Thyroid gland (tissue), 4 donors: Measurements from ENCODE around the gene NAT10. TPM values are rescaled to one million over a fixed set of nuclear protein-coding genes. Genes with fewer than 3 reads are reported as not detected.

Experiments
- DNase-seq, 2 donors: peaks; one replicate each; pipeline ENCODE4 v3.0.0-alpha.2; 2019
- H3K27ac ChIP-seq, 3 donors: fragments of 200-600 bp; sonication (generic); 1 replicate in 2 of 3; 2 replicates in 1 of 3; pipeline ENCODE4 v1.5.1; 2016 to 2019; ENCODE audit warnings: mild to moderate bottlenecking in 1 of 3, moderate library complexity in 1 of 3
- H3K27me3 ChIP-seq: fragments of 200-600 bp; sonication (generic); one replicate; pipeline ENCODE4 v1.5.1; 2019
- H3K36me3 ChIP-seq, 2 donors: fragments of 200-600 bp; sonication (generic); one replicate each; pipeline ENCODE4 v1.5.1; 2016 to 2019
- H3K4me1 ChIP-seq, 2 donors: fragments of 200-600 bp; sonication (generic); one replicate each; pipeline ENCODE4 v1.5.1; 2017 to 2019
- H3K4me3 ChIP-seq, 3 donors: fragments of 200-600 bp; sonication (generic); replicated peaks in 1 of 3; 1 replicate in 2 of 3; 2 replicates in 1 of 3; pipeline ENCODE4 v1.5.1; 2016; ENCODE audit warnings: mild to moderate bottlenecking in 1 of 3
- H3K9me3 ChIP-seq: fragments of 200-600 bp; sonication (generic); one replicate; pipeline ENCODE4 v1.5.1; 2017
- CTCF ChIP-seq, 6 experiments: fragments of 200-600 bp in 3 of 6; fragments of 450-650 bp in 3 of 6; sonication (generic) in 3 of 6; IDR thresholded peaks; one replicate each; pipeline ENCODE4 v1.5.1; 2016 to 2019; ENCODE audit warnings: antibody characterized with exemption in 6 of 6, mild to moderate bottlenecking in 2 of 6, inconsistent platforms in 1 of 6, moderate library complexity in 1 of 6
- POLR2A ChIP-seq, 2 donors: fragments of 450-650 bp; IDR thresholded peaks; one replicate each; pipeline ENCODE4 v1.6.1; 2017; ENCODE audit warnings: antibody characterized with exemption in 2 of 2, mild to moderate bottlenecking in 2 of 2, moderate library complexity in 1 of 2
- WGBS, 2 donors: methylation state at CpG; one replicate each; pipeline ENCODE4 v1.1.5; 2017; 5-methylcytosine and 5-hydroxymethylcytosine counted together
- intact Hi-C: fragments of 100-400 bp; cut with DNase I; formaldehyde crosslinking; loops from one replicate; pipeline ENCODE4 v1.15.1; 2023
- total RNA-seq, 4 donors: library from RNA; depleted of rRNA; stranded (reverse); fragments of >200 nt; gene quantifications; one replicate each; pipeline ENCODE4 v1.2.3, GENCODE V29; 2016

The NAT10 gene
- total RNA-seq, 4 donors from 2014 or later = 25.9 to 32.9 (median 31.2) TPM

DNA sequence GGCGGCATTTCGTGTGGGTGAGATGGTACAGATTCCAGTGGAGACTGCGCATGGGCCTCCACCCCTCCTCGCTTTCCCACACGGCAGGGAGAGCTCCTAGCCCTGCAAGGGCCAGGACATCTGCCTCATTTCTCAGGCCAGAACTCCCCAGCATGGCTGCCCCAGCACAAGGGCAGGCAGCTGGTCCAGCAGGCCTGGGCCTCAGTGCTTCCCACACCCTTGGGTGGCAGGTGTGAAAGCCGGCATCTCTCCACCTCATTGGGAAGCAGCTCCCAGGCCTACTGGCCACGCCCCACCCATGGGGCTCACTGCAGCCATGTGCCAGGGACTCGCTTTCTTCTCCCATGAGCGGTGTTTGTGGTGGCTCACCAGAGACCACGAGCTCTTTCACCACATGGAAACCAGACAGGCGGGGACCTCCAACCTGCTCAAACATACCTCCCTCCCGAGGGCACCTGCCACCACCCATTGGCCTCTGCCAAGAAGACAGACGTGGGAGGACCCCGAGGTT lies 79.1 kb downstream of the NAT10 start:
- H3K36me3 ChIP-seq = no peaks in the 10 kb centered on the region
- H3K27ac ChIP-seq = no peak overlapping the region
- no peak for TF ChIP-seq CTCF (IDR thresholded peaks at IDR 0.05)
- TF ChIP-seq POLR2A (IDR thresholded peaks at IDR 0.05) = no peak
- 94 to 97% methylated on average over 12 to 13 of the region's 14 CpGs for WGBS, 2 donors
- intact Hi-C loops = no loop called here
- no peaks in the 10 kb centered on the region for H3K27me3 ChIP-seq
- no peak for DNase-seq
- H3K4me1 ChIP-seq = peaks cover 25 to 38% of the 10 kb centered on the region in 2 donors
- H3K4me3 ChIP-seq = no peak overlapping the region
- no peaks in the 10 kb centered on the region for H3K9me3 ChIP-seq

DNA sequence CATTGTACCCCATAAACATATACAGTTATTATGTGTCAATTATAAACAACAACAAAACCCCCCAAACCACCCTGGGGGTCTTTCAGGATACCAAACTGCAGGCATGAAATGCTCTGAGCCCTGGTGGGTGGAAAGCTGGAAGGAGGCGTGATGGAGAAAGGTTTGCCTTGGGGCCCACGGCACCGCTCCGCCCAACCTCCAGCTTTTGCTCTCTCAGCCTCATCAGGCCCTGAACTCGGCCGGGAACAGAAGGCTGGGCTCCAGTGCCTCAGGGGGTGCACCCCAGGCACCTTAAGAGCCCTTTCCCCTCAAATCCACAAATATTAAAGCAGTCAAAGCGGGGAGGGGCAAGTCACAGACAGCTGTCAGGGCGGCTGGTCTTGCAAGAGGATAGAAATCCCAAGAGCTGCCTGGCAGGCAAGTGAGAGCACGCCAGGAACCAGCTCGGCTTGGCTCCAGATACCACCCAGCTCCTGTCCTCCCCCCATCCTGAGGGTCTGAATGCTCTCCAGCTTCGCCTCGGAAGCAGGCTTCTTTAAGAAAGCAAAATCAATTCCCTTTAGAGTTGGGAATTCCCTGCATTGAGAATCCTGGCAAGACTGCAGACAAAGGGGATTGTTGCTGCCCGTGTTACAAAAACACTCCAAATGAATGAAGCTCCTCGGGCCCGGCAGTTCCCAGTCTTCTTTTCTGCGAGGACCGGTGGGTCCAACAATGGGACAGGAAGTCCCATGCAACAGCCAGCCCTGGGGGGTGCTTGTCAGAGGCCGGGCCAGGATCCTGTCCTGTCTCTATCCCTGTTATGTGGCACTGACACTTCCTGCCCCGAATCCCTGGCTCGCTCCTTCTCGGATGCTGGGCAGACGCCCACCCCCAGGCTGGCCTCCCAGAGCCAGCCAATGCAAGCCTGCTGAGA lies 80.8 kb downstream of the NAT10 start:
- WGBS, 2 donors = 48 to 58% methylated on average over 12 to 15 of the region's 22 CpGs
- Histone ChIP-seq H3K27ac (no peak overlapping the region), H3K27me3 (no peaks in the 10 kb centered on the region), H3K4me3 (no peak overlapping the region), H3K9me3 (no peaks in the 10 kb centered on the region), H3K36me3 (no peaks in the 10 kb centered on the region), H3K4me1 (peaks cover 18 to 28% of the 10 kb centered on the region in 2 donors)
- DNase-seq = peak; percentile 48 to 50
- TF ChIP-seq POLR2A (IDR thresholded peaks at IDR 0.05) = no peak
- TF ChIP-seq CTCF (IDR thresholded peaks at IDR 0.05) = no peak
- intact Hi-C loops = no loop called here

DNA sequence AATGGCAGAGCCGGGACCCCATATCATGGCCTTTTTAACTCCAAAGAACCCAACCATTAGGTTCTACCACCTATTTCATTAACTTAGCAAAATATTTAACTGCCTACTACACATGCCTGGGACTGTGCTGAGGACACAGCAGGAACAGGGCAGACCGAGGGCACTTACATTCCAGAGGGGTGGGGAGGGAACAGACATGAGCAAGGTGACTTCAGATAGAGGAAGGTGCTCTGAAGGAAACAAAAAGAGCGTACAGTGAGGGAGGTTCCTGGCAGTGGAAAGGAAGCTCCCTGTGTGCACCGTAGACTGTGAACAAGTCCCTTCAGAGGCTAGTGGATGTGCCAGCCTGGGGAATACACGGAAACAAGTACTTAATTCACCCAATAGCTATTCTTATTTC lies 82.8 kb downstream of the NAT10 start:
- intact Hi-C loops = no loop called here
- Histone ChIP-seq H3K4me1 (peaks cover 18 to 28% of the 10 kb centered on the region in 2 donors), H3K27ac (peak overlapping the region in 2 of 3 donors; percentile 21 to 63), H3K9me3 (no peaks in the 10 kb centered on the region), H3K36me3 (no peaks in the 10 kb centered on the region), H3K27me3 (no peaks in the 10 kb centered on the region), H3K4me3 (no peak overlapping the region)
- peak; percentile 26 to 52 for DNase-seq
- WGBS, 2 donors = 75 to 76% methylated on average over 5 of the region's 5 CpGs
- TF ChIP-seq POLR2A (IDR thresholded peaks at IDR 0.05) = no peak
- TF ChIP-seq CTCF (IDR thresholded peaks at IDR 0.05) = no peak

DNA sequence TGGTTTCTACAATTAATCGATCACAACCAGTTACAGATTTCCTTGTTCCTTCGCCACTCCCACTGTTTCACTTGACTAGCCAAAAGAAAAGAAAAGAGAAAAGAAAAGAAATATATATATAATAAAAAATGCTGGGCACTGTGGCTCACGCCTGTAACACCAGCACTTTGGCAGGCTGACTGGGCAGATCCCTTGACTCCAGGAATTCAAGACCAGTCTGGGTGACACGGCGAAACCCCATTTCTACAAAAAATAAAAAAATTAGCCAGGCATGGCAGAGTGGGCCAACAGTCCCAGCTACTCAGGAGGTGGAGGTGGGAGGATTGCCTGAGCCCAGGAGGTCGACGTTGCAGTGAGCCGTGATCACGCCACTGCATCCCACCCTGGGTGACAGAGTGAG lies 83.8 kb downstream of the NAT10 start:
- H3K4me3 ChIP-seq = no peak overlapping the region
- TF ChIP-seq CTCF (IDR thresholded peaks at IDR 0.05) (no peak), POLR2A (IDR thresholded peaks at IDR 0.05) (no peak)
- H3K4me1 ChIP-seq = peaks cover 18 to 28% of the 10 kb centered on the region in 2 donors
- no peaks in the 10 kb centered on the region for H3K27me3 ChIP-seq
- intact Hi-C loops = no loop called here
- WGBS, 2 donors = 43 to 45% methylated on average over 9 of the region's 9 CpGs
- H3K9me3 ChIP-seq = no peaks in the 10 kb centered on the region
- H3K36me3 ChIP-seq = no peaks in the 10 kb centered on the region
- DNase-seq = peak; percentile 64 to 74
- peak overlapping the region; percentile 21 to 63 (median 25) for H3K27ac ChIP-seq
